NCI-H1092 treated with DMSO at 0.1 percent for 48 hours (cell line): Measurements from ENCODE around the gene LARGE1.

Experiments
- DNase-seq: peaks from one replicate; lab custom pipeline; 2025; lab: John Stamatoyannopoulos, UW

The LARGE1 gene

DNA sequence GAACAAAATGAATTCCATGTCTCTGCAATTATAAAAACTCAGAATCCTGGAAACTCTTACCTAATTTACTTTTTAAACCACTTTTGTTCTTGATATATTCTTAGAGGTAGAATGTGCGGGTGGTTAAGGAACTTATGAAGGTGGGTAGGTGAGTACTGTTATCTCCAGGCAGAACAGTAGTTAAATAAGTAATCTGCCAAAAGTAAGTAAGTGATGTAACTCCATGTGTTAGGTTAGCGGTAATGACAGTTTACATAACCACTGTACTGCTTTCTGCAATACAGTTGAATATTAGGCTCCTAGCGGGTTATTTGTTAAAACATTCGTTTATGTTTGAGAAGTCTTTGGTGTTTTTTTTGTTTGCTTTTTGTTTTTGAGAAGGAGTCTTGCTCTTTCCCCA lies 7.1 kb downstream of the LARGE1 start:
- DNase-seq, result no peak

- no peak for DNase-seq
Observed at GRCh38 chr22:33909911-33910310, 10.4 kb downstream of the LARGE1 start.

GRCh38 chr22:33909075-33909458 lies 11.2 kb downstream of the LARGE1 start:
- DNase-seq, result no peak

DNA sequence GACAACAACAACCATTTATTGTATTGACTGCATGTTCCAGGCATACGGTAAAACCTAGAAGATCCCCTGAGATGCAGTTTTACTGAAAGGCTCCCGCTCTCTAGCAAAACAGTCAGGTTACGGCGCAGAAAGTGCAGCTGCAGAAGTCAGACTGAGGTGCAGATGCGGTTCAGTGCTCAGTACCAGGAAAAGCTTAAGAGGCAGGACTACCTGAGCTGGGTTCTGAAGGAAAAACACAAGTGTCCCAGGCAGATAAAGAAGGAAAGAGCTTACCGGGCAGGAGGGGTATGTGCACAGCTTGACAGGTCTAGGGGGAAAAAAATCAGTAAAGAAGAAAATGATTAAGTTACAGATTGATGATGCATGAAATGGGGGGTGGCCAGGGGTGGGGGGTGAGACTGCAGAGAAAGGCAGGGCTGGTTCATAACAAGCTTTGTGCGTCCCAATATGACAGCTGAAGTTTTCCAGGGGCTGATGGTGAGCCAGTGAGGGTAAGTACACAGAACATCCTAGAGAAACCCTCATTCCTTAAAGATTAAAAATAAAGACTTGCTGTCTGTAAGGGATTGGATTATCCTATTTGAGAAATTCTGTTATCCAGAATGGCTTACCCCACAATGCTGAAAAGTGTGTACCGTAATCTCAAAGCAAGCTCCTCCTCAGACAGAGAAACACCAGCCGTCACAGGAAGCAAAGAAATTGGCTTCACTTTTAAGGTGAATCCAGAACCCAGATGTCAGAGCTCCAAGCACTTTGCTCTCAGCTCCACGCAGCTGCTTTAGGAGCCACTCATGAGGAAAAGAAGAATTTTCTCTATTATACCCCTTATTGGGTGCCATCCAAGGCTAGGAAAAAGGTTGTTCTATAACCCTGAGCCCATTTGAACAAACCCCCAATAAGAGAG lies 11.9 kb downstream of the LARGE1 start:
- DNase-seq, result no peak

DNA sequence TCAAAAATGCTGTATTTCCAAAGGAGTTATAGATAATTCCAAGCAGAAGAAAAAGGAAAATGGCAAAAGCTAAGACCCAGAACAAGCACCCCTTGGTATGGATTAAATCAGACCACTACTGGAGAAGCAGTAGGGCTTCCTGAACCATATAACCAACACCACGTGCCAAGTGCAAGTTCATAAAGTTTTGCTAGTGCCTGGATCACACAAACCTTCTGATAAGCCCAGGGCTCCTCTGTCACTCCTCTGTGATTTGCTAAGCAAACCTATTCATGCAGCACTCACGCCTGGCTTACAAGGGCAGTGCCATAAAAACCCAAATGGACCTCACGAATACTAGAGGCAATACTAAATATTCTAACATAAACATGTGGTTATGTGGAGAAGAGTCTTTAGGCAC lies 13.3 kb downstream of the LARGE1 start:
- DNase-seq, result no peak

DNA sequence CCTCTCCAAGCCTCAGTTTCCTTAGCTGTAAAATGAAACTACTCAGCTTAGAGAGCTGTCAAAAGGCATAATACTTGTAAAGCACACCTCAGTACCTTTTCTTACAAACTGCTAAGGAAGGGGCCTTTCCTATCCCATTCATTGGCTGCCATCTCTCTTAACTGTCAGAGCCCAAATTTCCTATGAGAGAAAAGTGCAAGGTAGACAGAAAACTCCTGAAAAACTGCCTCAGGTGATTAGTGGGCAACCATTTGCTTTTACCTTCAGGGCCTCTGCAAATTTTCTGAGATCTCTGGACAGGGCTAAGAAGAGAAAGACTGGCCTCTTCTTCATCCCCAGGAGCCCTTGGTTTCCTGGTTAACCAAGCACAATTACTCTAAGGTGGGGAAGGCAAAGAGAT lies 13.8 kb downstream of the LARGE1 start:
- no peak for DNase-seq

DNA sequence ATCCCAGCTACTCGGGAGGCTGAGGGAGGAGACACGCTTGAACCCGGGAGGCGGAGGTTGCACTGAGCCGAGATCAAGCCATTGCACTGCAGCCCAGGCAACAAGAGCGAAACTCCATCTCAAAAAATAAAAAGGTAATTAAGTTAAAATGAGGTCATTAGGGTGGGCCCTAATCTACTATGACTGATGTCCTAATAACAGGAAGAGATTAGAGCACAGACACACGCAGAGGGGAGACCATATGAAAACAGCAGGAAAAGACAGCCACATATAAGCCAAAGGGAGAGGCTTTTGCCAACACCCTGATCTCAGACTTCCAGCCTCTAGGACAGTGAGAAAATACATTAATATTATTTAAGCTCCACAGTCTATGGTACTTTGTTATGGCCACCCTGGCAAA lies 17.3 kb downstream of the LARGE1 start:
- DNase-seq, result no peak

DNA sequence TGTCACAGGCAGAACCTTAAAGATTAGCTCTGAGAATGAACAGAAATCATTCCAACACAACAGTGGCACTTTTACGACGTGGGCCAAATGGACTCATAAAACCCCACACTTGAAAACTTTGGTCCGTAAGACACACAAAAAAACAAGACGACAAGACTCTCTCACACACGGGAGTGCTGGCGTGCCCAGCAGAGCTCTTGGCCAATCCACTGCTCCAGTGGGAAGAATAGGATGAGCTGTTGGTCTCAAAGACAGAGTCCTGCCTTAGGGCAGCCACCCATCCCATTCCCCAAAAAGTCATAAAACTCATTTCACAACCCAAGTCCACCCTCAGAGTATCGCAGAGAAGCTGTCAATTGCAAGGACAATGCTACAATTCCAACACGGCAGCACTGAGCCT lies 18.2 kb downstream of the LARGE1 start:
- DNase-seq, result no peak

GRCh38 chr22:33898121-33898520 lies 22.2 kb downstream of the LARGE1 start:
- no peak for DNase-seq

DNA sequence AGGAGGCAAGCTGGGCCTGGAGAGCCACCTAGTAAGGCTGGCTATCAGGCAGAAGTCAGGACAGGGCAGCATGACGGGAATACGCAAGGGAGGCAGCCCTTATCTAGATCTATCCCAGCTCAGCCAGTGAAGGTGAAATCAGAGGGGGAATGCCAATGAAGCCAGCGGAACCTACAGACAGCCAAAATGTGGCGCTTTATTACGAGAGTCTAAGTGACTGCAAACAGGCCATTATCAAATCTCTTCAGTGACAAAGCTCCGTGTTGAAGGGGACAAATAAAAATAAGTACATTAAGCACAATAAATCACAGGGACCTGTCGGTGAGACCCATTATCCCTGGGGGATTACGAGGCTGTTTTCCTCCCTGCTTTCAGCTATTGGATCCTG lies 22.8 kb downstream of the LARGE1 start:
- peak; percentile 34 for DNase-seq

GRCh38 chr22:33896575-33897447 lies 23.5 kb downstream of the LARGE1 start:
- no peak for DNase-seq

DNA sequence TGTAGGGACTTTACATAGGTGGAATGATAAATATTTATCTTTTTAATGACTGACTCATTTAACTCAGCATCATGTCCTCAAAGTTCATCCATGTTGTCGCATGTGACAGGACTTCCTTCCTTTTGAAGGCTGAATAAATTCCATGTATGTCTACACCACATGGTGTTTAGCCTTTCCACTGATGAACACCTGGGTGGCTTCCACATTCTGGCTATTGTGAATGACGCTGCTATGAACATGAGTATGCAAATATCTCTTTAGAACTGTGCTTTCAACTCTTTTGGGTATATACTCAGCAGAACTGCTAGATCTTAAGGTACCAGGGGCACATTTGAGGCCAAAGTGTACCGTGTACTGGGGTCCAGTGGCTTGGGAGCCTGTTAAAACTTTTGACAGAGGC lies 24.1 kb downstream of the LARGE1 start:
- no peak for DNase-seq

DNA sequence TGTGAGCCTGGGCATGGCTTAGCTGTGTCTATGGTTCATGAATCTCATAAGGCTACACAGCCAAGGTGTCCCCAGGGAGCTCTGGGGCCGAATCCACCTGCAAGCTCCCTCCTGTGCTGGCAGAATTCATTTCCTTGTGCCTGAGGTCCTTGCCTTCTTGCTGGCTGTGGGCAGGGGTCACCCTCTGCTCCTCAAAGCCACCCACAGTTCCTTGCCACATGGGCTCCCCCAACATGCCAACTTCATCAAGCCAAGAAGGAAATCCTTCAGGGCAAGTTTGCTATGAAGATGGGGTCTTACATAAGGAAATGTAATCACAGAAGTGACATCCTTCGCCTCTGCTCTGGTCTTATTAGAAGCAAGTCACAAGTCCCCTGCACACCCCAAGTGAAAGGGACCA lies 24.8 kb downstream of the LARGE1 start:
- no peak for DNase-seq

DNA sequence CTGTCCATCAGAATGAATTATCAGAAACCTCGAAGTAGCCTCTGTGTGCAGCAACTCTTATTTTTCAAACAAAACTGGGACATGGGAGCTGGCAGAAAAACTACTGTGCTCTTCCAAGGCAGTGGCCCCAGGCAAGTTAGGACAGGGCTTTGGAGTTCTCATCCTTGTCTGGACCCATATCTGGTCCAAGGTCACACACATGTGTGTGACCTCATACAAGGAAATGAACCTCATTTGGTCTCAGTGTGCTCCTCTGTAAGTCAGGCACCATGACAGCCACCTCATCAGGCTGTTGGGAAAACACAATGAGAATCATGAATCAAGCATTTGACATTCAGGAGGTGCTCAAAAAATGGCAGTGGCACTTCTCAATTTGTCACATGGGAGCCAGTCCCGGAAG lies 25.8 kb downstream of the LARGE1 start:
- DNase-seq, result no peak

- no peak for DNase-seq
Observed at GRCh38 chr22:33894036-33894435, 26.2 kb downstream of the LARGE1 start.

DNA sequence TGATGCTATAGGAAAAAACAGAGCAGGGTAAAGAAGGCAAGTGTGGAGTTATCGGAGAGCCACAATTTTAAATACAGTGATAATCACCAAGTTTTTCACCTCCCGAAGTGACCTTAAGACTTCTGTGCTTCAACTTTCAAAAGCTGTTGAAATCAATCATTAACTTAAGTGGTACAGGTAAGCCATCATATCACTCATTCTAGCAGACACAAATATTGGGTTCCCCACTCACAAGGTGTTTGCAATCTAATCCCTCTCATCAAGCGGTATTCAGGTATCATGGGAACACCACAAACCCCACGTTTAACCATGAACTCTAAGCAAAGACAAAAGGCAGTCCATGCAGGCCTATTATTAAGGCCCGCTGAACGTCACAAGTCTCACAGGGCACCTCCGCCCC lies 26.8 kb downstream of the LARGE1 start:
- DNase-seq, result no peak

GRCh38 chr22:33891992-33892391 lies 28.3 kb downstream of the LARGE1 start:
- DNase-seq, result no peak

DNA sequence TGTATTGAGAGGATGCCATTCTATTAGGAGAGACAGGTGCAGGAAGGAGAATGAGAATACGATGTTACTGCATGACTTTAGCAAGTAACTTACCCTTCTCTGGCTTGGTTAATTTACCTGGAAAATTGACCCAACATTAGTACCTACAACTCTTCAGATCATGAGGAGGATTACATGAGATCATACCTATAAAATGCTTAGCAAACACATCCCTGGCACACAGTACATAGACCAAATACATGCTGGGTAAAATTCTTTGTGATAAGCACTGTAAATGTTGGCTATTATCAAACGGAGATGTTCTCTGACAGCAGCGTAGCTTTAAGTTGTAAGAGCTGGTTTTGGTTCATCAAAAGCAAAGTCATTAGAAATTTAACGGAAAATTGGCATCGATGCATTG lies 28.8 kb downstream of the LARGE1 start:
- no peak for DNase-seq

- no peak for DNase-seq
Observed at GRCh38 chr22:33889748-33890147, 30.5 kb downstream of the LARGE1 start.

DNA sequence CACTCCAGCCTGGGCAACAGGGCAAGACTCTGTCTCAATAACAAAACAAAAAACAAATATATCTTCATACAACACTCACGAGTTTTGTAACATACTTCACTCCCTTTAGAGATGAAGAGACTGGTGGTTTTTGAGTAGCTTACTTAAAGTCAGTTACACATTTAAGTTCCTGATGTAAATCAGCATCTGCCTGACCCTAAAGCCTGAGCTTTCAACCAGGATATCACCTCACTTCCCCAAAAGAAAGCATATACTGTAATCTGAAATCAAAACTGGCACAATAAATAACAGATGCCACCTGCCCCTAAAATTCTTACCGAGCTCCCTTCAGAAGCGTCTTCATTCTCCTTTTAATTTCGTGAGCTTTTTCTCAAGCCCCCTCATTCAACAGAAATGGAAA lies 31.5 kb downstream of the LARGE1 start:
- no peak for DNase-seq

DNA sequence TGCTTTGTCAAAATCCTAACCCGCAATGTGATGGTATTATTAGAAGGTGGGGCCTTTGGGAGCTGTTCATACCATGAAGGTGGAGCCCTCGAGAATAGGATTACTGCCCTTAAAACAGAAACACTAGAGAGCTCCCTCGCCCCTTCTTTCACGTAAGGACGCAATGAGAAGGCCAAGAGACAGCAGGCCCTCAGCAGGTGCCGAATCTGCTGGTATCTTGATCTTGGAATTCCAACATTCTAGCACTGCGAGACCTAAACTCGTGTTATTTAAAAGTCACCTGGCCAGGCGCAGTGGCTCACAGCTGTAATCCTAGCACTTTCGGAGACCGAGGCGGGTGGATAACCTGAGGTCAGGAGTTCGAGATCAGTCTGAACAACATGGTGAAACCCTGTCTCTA lies 33.1 kb downstream of the LARGE1 start:
- DNase-seq, result no peak

GRCh38 chr22:33886696-33887095 lies 33.6 kb downstream of the LARGE1 start:
- DNase-seq, result no peak

- no peak for DNase-seq
Observed at GRCh38 chr22:33884829-33885228, 35.4 kb downstream of the LARGE1 start.
